Measurements from ENCODE around the gene MIEN1. TPM values are rescaled to one million over a fixed set of nuclear protein-coding genes. Genes with fewer than 3 reads are reported as not detected.

The MIEN1 gene
- total RNA-seq, 2 donors from 2014 or later: 46.5 to 119 TPM

GRCh38 chr17:39747745-39748144 lies 17.4 kb upstream of the MIEN1 start:
- intact Hi-C loops (cut with DNase I): no loop called here
- 97% methylated on average over 4 of the region's 4 CpGs for WGBS

GRCh38 chr17:39746145-39746461 lies 15.8 kb upstream of the MIEN1 start:
- Histone ChIP-seq H3K9me3 (no peaks in the 10 kb centered on the region), H3K4me1 (replicated peaks) (no peaks in the 10 kb centered on the region), H3K4me3 (no peak overlapping the region), H3K27me3 (replicated peaks; ENCODE audit: insufficient read depth) (no peaks in the 10 kb centered on the region), H3K36me3 (no peaks in the 10 kb centered on the region), H3K27ac (no peak overlapping the region)
- no peak for TF ChIP-seq POLR2A (IDR thresholded peaks at IDR 0.05)
- no peak for TF ChIP-seq CTCF (IDR thresholded peaks at IDR 0.05)
- TF ChIP-seq POLR2AphosphoS5 (IDR thresholded peaks at IDR 0.05): no peak
- intact Hi-C loops (cut with DNase I): no loop called here
- 100% methylated on average over 7 of the region's 7 CpGs for WGBS
- DNase-seq (ENCODE audit: low spot score): no peak

More at GRCh38 chr17:39747745-39748144, 17.4 kb upstream of the MIEN1 start:
- no peaks in the 10 kb centered on the region for H3K4me1 ChIP-seq (replicated peaks)
- DNase-seq (ENCODE audit: low spot score): no peak
- H3K27ac ChIP-seq: no peak overlapping the region
- no peaks in the 10 kb centered on the region for H3K27me3 ChIP-seq (replicated peaks; ENCODE audit: insufficient read depth)
- H3K4me3 ChIP-seq: no peak overlapping the region
- no peaks in the 10 kb centered on the region for H3K9me3 ChIP-seq
- TF ChIP-seq CTCF (IDR thresholded peaks at IDR 0.05) (no peak), POLR2AphosphoS5 (IDR thresholded peaks at IDR 0.05) (no peak), POLR2A (IDR thresholded peaks at IDR 0.05) (no peak)
- no peaks in the 10 kb centered on the region for H3K36me3 ChIP-seq

GRCh38 chr17:39745335-39746144 lies 15.2 kb upstream of the MIEN1 start:
- WGBS: 95% methylated on average over 23 of the region's 23 CpGs
- H3K9me3 ChIP-seq: no peaks in the 10 kb centered on the region
- no peak for DNase-seq (ENCODE audit: low spot score)
- intact Hi-C loops (cut with DNase I): no loop called here
- no peak overlapping the region for H3K4me3 ChIP-seq
- no peaks in the 10 kb centered on the region for H3K36me3 ChIP-seq
- TF ChIP-seq CTCF (IDR thresholded peaks at IDR 0.05) (no peak), POLR2AphosphoS5 (IDR thresholded peaks at IDR 0.05) (no peak), POLR2A (IDR thresholded peaks at IDR 0.05) (no peak)
- H3K27ac ChIP-seq: no peak overlapping the region
- H3K27me3 ChIP-seq (replicated peaks; ENCODE audit: insufficient read depth): no peaks in the 10 kb centered on the region
- H3K4me1 ChIP-seq (replicated peaks): peaks cover 3% of the 10 kb centered on the region

GRCh38 chr17:39744836-39745215 lies 14.5 kb upstream of the MIEN1 start:
- peaks cover 5% of the 10 kb centered on the region for H3K4me1 ChIP-seq (replicated peaks)
- no peaks in the 10 kb centered on the region for H3K9me3 ChIP-seq
- no peak overlapping the region for H3K27ac ChIP-seq
- no peaks in the 10 kb centered on the region for H3K36me3 ChIP-seq
- no peak for DNase-seq (ENCODE audit: low spot score)
- 82% methylated on average over 8 of the region's 8 CpGs for WGBS
- H3K4me3 ChIP-seq: no peak overlapping the region
- intact Hi-C loops (cut with DNase I): no loop called here
- TF ChIP-seq POLR2A (IDR thresholded peaks at IDR 0.05) (no peak), CTCF (IDR thresholded peaks at IDR 0.05) (no peak), POLR2AphosphoS5 (IDR thresholded peaks at IDR 0.05) (no peak)
- H3K27me3 ChIP-seq (replicated peaks; ENCODE audit: insufficient read depth): no peaks in the 10 kb centered on the region

Data from prostate gland (tissue), 2 donors.